Thyroid gland (tissue), 4 donors: ENCODE measurements around the gene KCNMA1. TPM values are rescaled to one million over a fixed set of nuclear protein-coding genes. Genes with fewer than 3 reads are reported as not detected.

ENCODE experiments used
- DNase-seq, 2 donors: peaks; one replicate each; pipeline ENCODE4 v3.0.0-alpha.2; 2019
- H3K27ac ChIP-seq, 3 donors: fragments of 200-600 bp; sonication (generic); 1 replicate in 2 of 3; 2 replicates in 1 of 3; pipeline ENCODE4 v1.5.1; 2016 to 2019; ENCODE audit warnings: mild to moderate bottlenecking in 1 of 3, moderate library complexity in 1 of 3
- H3K27me3 ChIP-seq: fragments of 200-600 bp; sonication (generic); one replicate; pipeline ENCODE4 v1.5.1; 2019
- H3K36me3 ChIP-seq, 2 donors: fragments of 200-600 bp; sonication (generic); one replicate each; pipeline ENCODE4 v1.5.1; 2016 to 2019
- H3K4me1 ChIP-seq, 2 donors: fragments of 200-600 bp; sonication (generic); one replicate each; pipeline ENCODE4 v1.5.1; 2017 to 2019
- H3K4me3 ChIP-seq, 3 donors: fragments of 200-600 bp; sonication (generic); replicated peaks in 1 of 3; 1 replicate in 2 of 3; 2 replicates in 1 of 3; pipeline ENCODE4 v1.5.1; 2016; ENCODE audit warnings: mild to moderate bottlenecking in 1 of 3
- H3K9me3 ChIP-seq: fragments of 200-600 bp; sonication (generic); one replicate; pipeline ENCODE4 v1.5.1; 2017
- CTCF ChIP-seq, 6 experiments: fragments of 200-600 bp in 3 of 6; fragments of 450-650 bp in 3 of 6; sonication (generic) in 3 of 6; IDR thresholded peaks; one replicate each; pipeline ENCODE4 v1.5.1; 2016 to 2019; ENCODE audit warnings: antibody characterized with exemption in 6 of 6, mild to moderate bottlenecking in 2 of 6, inconsistent platforms in 1 of 6, moderate library complexity in 1 of 6
- POLR2A ChIP-seq, 2 donors: fragments of 450-650 bp; IDR thresholded peaks; one replicate each; pipeline ENCODE4 v1.6.1; 2017; ENCODE audit warnings: antibody characterized with exemption in 2 of 2, mild to moderate bottlenecking in 2 of 2, moderate library complexity in 1 of 2
- WGBS, 2 donors: methylation state at CpG; one replicate each; pipeline ENCODE4 v1.1.5; 2017; 5-methylcytosine and 5-hydroxymethylcytosine counted together
- intact Hi-C: fragments of 100-400 bp; cut with DNase I; formaldehyde crosslinking; loops from one replicate; pipeline ENCODE4 v1.15.1; 2023
- total RNA-seq, 4 donors: library from RNA; depleted of rRNA; stranded (reverse); fragments of >200 nt; gene quantifications; one replicate each; pipeline ENCODE4 v1.2.3, GENCODE V29; 2016

KCNMA1 gene
- total RNA-seq, 4 donors from 2014 or later, result 2.5 to 5.1 (median 3.6) TPM

GRCh38 chr10:77511498-77512218 lies 126.0 kb downstream of the KCNMA1 start:
- H3K27ac ChIP-seq, result no peak overlapping the region
- no peaks in the 10 kb centered on the region for H3K36me3 ChIP-seq
- DNase-seq, result no peak
- intact Hi-C loops, result no loop called here
- TF ChIP-seq POLR2A (IDR thresholded peaks at IDR 0.05) (no peak), CTCF (IDR thresholded peaks at IDR 0.05) (no peak)
- H3K9me3 ChIP-seq, result no peaks in the 10 kb centered on the region
- no peak overlapping the region for H3K4me3 ChIP-seq
- H3K4me1 ChIP-seq, result no peaks in the 10 kb centered on the region
- 86 to 88% methylated on average over 6 of the region's 6 CpGs for WGBS, 2 donors
- no peaks in the 10 kb centered on the region for H3K27me3 ChIP-seq

GRCh38 chr10:77510695-77511094 lies 126.9 kb downstream of the KCNMA1 start:
- no peaks in the 10 kb centered on the region for H3K9me3 ChIP-seq
- WGBS, 2 donors, result 84 to 88% methylated on average over 7 of the region's 7 CpGs

GRCh38 chr10:77510294-77510693 lies 127.3 kb downstream of the KCNMA1 start:
- 85 to 93% methylated on average over 2 of the region's 2 CpGs for WGBS, 2 donors
- intact Hi-C loops, result no loop called here
- Histone ChIP-seq H3K27me3 (no peaks in the 10 kb centered on the region), H3K4me1 (no peaks in the 10 kb centered on the region), H3K27ac (no peak overlapping the region), H3K4me3 (no peak overlapping the region), H3K9me3 (no peaks in the 10 kb centered on the region), H3K36me3 (no peaks in the 10 kb centered on the region)
- no peak for DNase-seq
- no peak for TF ChIP-seq POLR2A (IDR thresholded peaks at IDR 0.05)
- no peak for TF ChIP-seq CTCF (IDR thresholded peaks at IDR 0.05)

More at GRCh38 chr10:77510695-77511094, 126.9 kb downstream of the KCNMA1 start:
- TF ChIP-seq CTCF (IDR thresholded peaks at IDR 0.05), result no peak
- no peak for TF ChIP-seq POLR2A (IDR thresholded peaks at IDR 0.05)
- H3K4me1 ChIP-seq, result no peaks in the 10 kb centered on the region
- H3K27me3 ChIP-seq, result no peaks in the 10 kb centered on the region
- intact Hi-C loops, result no loop called here
- no peaks in the 10 kb centered on the region for H3K36me3 ChIP-seq
- H3K27ac ChIP-seq, result no peak overlapping the region
- H3K4me3 ChIP-seq, result no peak overlapping the region
- no peak for DNase-seq

GRCh38 chr10:77509391-77509790 lies 128.2 kb downstream of the KCNMA1 start:
- 84 to 90% methylated on average over 6 of the region's 6 CpGs for WGBS, 2 donors
- DNase-seq, result no peak
- no peaks in the 10 kb centered on the region for H3K4me1 ChIP-seq
- TF ChIP-seq POLR2A (IDR thresholded peaks at IDR 0.05) (no peak), CTCF (IDR thresholded peaks at IDR 0.05) (no peak)
- no peaks in the 10 kb centered on the region for H3K9me3 ChIP-seq
- no peak overlapping the region for H3K27ac ChIP-seq
- H3K4me3 ChIP-seq, result no peak overlapping the region
- H3K27me3 ChIP-seq, result no peaks in the 10 kb centered on the region
- no peaks in the 10 kb centered on the region for H3K36me3 ChIP-seq
- intact Hi-C loops, result no loop called here

- Histone ChIP-seq H3K27me3 (no peaks in the 10 kb centered on the region), H3K4me1 (no peaks in the 10 kb centered on the region), H3K9me3 (no peaks in the 10 kb centered on the region), H3K27ac (no peak overlapping the region), H3K36me3 (no peaks in the 10 kb centered on the region), H3K4me3 (no peak overlapping the region)
- intact Hi-C loops, result no loop called here
- WGBS, 2 donors, result 53 to 67% methylated on average over 5 of the region's 5 CpGs
- TF ChIP-seq POLR2A (IDR thresholded peaks at IDR 0.05) (no peak), CTCF (IDR thresholded peaks at IDR 0.05) (no peak)
- no peak for DNase-seq
Observed at GRCh38 chr10:77507291-77507880, 130.2 kb downstream of the KCNMA1 start.
